GM06990 (cell line): ENCODE data around the gene PRKCE.
A peak's percentile ranks its signal among the peaks of the same experiment; 100 is the strongest.

Experiments
- DNase-seq: peaks from one replicate; pipeline ENCODE4 v3.0.0-alpha.2; 2011; ENCODE audit not compliant: insufficient read length; ENCODE audit errors: extremely low read depth
- H3K27me3 ChIP-seq: replicated peaks from 2 replicates; pipeline ENCODE4 v1.6.0; 2011; ENCODE audit warnings: low read length; ENCODE audit not compliant: control insufficient read depth, insufficient read depth
- H3K36me3 ChIP-seq: 2 replicates; pipeline ENCODE4 v1.5.1; 2011; ENCODE audit warnings: low read length; ENCODE audit not compliant: control insufficient read depth, insufficient read depth
- H3K4me3 ChIP-seq: replicated peaks from 2 replicates; pipeline ENCODE4 v1.5.1; 2011; ENCODE audit warnings: low read depth, mild to moderate bottlenecking, control low read depth, low read length
- TF ChIP-seq, protein P1 (sequence below): IDR thresholded peaks from 2 replicates; pipeline ENCODE4 v1.5.1; 2011; ENCODE audit warnings: low read length, control low read depth, mild to moderate bottlenecking, inconsistent platforms; ENCODE audit not compliant: insufficient read depth, poor library complexity, severe bottlenecking

The PRKCE gene

GRCh38 chr2:45885171-45885621 lies 233.7 kb downstream of the PRKCE start:
- TF ChIP-seq, protein P1, sequence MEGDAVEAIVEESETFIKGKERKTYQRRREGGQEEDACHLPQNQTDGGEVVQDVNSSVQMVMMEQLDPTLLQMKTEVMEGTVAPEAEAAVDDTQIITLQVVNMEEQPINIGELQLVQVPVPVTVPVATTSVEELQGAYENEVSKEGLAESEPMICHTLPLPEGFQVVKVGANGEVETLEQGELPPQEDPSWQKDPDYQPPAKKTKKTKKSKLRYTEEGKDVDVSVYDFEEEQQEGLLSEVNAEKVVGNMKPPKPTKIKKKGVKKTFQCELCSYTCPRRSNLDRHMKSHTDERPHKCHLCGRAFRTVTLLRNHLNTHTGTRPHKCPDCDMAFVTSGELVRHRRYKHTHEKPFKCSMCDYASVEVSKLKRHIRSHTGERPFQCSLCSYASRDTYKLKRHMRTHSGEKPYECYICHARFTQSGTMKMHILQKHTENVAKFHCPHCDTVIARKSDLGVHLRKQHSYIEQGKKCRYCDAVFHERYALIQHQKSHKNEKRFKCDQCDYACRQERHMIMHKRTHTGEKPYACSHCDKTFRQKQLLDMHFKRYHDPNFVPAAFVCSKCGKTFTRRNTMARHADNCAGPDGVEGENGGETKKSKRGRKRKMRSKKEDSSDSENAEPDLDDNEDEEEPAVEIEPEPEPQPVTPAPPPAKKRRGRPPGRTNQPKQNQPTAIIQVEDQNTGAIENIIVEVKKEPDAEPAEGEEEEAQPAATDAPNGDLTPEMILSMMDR, result no peak
- DNase-seq, result no peak
- no peak overlapping the region for H3K4me3 ChIP-seq
- no peaks in the 10 kb centered on the region for H3K27me3 ChIP-seq
- no peaks in the 10 kb centered on the region for H3K36me3 ChIP-seq

DNA sequence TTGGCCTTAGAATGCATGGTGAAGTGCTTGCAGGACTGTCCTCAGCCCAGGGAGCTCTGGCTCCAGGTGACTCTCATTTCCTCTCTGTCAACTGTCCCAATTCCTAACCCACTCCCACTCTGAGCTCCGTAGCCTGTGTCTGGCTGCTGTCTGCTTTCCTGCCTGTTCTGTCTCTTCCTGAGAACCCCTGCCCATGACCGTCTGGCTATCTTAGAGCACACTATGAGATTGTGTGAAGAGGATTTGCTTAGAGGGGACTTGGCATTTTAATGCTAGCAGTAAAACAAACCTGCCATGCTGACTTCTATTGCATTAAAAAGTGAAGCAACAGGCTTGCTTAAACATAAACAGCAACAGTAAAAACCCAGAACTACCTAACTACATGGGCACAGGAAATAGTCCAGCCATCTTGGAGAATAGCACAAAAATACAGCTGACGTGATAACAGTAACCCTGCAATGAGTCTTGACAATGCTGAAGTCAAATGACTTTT lies 234.7 kb downstream of the PRKCE start:
- no peak for DNase-seq
- H3K4me3 ChIP-seq, result no peak overlapping the region
- TF ChIP-seq, protein P1, result no peak
- no peaks in the 10 kb centered on the region for H3K27me3 ChIP-seq
- no peaks in the 10 kb centered on the region for H3K36me3 ChIP-seq

GRCh38 chr2:45888167-45888566 lies 236.7 kb downstream of the PRKCE start:
- DNase-seq, result no peak
- Histone ChIP-seq H3K27me3 (no peaks in the 10 kb centered on the region), H3K36me3 (no peaks in the 10 kb centered on the region), H3K4me3 (no peak overlapping the region)
- TF ChIP-seq, protein P1, result no peak

- TF ChIP-seq, protein P1, result no peak
- H3K36me3 ChIP-seq, result no peaks in the 10 kb centered on the region
- DNase-seq, result no peak
- H3K4me3 ChIP-seq, result no peak overlapping the region
- no peaks in the 10 kb centered on the region for H3K27me3 ChIP-seq
Observed at GRCh38 chr2:45888641-45889040, 237.2 kb downstream of the PRKCE start.

DNA sequence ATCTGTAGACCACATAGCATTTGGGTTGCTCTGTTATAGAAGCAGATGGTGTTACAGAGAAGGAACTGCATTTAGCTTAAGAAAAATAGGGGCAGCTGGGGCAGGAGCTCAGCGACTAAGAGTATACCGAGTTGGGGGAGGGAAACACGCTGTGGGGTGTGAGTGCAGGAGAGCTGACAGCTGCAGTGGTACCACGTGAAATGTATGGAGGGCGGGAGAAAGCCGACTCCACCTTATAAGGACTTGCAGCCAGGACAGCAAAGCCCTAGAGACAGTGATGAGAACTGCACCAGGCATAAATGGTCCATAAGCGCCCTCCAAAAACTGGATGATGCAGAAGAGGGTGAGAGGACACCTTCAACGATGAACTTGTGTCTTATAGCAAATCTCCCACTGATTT lies 237.6 kb downstream of the PRKCE start:
- TF ChIP-seq, protein P1, result no peak
- Histone ChIP-seq H3K36me3 (no peaks in the 10 kb centered on the region), H3K4me3 (no peak overlapping the region), H3K27me3 (no peaks in the 10 kb centered on the region)
- DNase-seq, result peak; percentile 48
